HG03521 (cell line): Measurements from ENCODE around the gene CTDSP2.
"Not testable (repeated sequence)": the region's sequence is repeated elsewhere in the genome, so short reads cannot be mapped to it uniquely, and the experiment has no call there.

Experiments used
- ATAC-seq: cut with Tn5 transposase; IDR thresholded peaks from one replicate; pipeline ENCODE4 v1.9.1; 2021; ENCODE audit warnings: mild to moderate bottlenecking, moderate library complexity; ENCODE audit not compliant: unreplicated experiment

Gene CTDSP2

DNA sequence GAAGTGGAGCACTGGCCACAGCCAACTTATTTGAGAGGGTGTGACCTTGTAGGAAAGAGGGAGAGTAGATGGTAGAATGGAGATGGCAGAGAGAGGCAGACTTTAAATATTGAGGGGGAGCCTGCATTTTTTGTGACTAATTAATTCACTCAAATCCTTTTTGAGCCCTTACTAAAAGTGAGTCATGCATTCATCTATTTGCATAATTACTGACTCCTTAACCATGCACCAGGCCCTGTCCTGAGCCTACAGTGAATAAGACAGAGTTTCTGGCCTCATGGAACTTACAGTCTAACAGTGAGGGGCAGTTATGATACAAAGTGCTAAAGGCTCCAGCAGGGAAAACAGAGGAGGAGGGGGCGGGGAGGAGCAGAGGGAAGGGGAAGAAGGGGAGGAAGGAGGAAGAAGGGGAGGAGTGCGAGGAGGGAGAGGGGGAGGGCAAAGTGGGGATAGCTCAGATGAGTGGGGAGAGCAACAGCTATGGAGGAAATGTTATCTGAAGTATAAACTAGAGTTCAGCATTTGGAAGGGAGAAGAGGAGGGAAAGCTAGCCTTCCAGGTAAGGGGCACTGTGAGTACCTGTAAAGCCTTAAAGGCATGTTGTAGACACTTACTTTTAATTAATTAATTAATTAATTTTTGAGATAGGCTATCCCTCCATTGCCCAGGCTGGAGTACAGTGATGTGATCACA is 7.5 kb upstream of the CTDSP2 start:
- ATAC-seq = no peak

DNA sequence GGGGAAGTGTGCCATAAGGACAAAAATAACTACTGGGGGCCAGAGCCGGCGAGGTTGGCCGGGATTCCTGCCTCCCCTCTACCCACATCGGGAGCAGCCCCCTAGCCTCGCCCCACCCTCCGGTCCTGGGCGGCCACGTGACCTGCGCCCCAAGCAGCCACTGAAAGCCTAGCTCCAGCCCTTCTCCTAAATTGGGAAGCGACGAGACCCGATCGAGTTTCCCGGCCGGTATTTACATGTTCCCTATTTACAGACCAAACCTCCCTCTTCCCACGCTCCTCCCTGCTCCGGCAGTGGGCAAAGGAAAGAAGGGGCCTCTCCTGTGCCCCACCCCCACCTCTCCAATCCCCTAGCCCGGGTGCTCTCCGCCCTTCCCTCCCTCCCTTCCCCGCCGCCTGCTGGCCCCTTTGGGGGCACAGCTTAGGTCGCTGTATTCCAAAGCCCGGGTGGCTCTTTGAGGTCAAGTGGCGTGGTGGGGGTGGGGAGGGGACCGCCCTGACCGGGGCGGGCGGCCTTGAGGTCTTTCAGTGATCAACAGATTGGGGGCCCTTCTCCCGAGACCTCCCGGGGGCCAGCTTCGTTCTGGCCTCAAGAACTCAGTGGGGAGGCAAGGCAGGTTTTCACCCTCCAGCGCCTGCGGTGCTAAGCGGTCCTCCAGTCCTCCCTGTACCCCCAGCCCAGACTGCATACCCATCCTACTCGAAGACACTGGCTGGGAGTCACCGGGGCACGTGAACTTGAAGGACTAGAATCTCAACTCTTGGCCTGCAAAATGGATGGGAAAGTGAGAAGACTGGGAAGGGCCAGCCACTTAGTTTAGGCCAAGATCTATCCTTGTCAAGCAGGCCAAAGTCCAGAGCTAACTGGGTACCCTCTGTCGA is 6.3 kb upstream of the CTDSP2 start:
- ATAC-seq = no peak

DNA sequence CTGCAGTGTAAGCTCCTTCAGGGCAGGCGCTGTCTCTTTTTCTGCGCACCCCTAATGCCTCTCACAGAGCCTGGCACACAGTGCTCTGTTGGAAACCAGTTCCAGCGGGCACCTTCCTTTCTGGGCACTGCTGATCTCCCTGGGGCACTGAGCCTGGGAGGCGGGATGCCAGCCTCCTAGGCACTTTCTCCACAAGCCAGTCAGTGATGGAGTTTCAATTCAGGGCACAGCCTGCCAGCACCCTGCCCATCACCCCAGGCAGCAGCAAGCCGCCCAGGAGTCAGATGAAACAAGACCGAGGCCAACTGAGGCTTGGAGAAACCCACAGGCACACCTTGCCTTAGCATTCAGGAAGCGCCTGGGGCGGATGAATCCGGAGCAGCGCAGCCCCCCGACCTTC is 5.7 kb upstream of the CTDSP2 start:
- no peak for ATAC-seq

DNA sequence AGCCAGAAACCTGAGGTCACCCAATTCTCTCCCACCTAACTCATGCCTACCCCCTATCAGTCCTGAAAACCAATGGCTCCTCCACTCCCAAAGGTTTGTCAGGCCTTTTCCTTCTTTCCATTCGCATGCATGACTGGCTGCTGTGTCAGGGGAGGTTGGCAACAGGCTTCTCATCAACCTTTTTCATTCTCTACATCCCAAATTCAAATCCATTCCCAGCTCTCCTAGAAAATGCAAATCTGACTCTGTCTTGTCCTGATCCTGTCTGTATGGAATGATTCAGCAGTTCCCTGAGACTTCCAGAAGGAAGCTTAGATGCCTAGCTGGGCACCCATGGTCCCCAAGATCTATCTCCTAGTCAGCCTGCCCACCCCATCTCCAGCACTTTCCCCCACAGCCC is 5.0 kb upstream of the CTDSP2 start:
- ATAC-seq = no peak

DNA sequence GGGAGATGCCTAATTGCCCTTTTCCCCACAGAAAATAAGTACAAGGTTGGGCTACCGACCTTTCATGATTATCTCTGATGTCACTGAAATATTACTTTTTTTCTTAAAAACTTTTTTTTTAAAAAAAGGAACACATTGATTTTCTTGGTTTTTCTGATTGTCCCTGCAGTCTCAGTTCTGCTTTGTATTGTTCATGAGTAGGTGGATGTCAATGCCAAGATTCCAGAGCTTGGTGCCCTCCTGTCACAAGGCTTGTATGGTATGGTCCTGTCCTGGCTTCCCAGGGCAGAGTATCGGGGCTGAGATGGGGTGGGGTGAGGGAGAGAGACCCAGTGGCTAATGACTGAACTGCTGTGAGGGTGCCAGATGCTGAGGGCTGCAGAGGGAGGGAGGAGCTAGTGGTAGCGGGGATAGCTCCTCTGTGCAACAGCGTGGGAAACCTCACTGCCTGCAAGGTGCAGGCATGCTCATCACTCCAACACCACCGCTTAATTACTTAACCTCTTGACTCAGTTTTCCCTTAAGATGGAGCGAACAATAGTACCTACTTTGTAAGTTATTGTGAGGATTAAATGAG is 4.4 kb upstream of the CTDSP2 start:
- ATAC-seq = peak; percentile 36

DNA sequence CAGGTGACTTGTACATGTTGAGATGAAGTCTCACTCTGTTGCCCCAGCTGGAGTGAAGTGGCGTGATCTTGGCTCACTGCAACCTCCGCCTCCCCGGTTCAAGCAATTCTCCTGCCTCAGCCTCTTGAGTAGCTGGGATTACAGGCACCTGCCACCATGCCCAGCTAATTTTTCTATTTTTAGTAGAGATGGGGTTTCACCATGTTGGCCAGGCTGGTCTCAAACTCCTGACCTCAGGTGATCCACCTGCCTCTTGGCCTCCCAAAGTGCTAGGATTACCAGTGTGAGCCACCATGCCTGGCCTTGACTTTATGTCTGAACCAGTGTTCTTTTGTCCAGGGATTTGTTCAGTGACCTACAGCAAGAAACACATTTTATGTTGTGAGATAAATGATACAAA is 2.9 kb upstream of the CTDSP2 start:
- ATAC-seq = not testable (repeated sequence)

DNA sequence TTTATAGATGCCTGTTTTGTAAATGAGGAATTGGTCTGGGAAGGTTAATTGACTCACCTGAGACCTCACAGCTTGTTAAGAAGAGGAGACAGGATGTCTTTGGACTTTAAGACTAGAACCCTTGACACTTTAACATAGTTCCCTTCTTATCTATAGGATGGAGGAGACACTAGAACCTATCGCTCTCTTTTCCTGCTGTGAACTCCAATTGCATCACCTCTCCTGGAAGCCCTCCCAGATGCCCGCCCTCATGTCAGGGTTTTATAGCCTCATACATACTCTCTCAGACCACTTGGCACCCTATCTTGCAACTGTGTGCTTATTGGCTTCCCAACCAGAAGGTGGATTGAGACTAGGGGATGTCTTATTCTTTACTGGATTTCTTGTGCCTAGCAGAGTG is 2.5 kb upstream of the CTDSP2 start:
- no peak for ATAC-seq

DNA sequence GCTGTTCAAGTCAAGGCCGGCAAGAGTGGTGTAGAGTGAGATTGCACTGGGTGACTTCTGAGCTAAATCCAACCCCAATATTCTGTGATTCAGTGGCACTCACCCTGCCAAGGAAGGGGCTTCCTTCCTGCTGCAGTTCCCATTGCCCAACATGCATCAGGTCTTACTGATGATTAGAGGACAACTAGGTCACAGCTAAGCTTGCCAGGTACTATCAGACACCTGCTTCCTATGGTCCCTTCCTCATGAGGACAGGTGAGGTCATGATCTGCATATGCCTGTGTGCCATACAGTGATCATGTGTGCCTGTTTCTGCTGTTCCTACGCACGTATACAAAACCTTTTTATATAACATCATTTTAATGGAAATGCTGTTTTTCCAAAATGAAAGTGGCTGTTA is 1.7 kb upstream of the CTDSP2 start:
- no peak for ATAC-seq

DNA sequence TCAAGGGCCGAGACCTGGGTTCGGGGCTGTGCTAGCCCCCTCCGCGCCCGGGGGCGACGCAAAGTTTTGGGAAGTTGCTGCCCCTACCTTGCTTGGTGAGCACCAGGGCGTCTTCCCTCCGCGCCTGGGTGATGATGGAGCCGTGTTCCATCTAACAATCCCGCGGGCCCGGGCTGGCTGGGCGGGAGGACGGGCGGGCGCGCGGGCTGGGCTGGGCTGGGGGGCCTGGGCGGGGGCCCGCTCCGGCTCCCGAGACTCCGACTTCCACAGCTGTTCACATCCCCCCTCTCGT is 298 bp downstream of the CTDSP2 start:
- ATAC-seq = peak; percentile 1

DNA sequence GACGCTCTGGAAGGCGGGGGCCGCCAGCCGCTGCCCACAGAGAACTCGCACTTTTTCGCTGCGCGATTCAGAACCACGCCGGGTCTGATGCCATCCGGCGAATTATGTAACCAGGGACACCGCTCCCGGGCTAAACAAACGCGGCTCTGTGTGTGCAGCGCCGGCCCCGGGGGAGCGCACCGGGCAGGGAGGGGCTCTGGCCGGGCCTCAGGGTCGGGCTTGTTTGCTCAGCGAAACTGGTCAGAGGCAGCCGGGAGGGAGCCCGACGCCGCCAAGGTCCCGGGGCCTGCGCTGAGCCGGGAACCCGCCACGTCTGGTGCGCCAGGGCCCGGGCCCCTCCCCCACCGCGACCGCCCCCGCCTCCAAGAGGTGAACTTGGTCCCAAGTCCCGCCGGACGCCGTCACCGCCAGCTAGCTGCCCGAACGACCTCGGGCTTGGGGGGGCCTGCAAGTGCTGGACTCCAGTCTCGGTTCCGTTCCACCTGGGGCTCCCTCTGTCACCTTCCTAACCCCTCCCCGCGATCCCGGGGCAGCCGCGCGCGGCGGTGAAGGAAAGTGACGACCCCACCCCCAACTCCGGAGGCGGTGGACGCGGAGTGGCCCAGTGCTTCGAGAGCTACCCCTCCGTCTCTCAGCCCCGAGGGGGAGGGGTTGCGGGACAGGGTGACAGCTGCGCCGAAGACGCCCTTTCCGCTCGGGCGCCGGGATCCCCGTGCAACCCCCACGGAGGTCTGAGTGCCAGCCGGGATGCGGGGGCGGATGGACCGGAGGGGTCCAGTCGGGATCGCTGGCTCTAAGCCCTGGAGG is 848 bp downstream of the CTDSP2 start:
- peak; percentile 29 for ATAC-seq

DNA sequence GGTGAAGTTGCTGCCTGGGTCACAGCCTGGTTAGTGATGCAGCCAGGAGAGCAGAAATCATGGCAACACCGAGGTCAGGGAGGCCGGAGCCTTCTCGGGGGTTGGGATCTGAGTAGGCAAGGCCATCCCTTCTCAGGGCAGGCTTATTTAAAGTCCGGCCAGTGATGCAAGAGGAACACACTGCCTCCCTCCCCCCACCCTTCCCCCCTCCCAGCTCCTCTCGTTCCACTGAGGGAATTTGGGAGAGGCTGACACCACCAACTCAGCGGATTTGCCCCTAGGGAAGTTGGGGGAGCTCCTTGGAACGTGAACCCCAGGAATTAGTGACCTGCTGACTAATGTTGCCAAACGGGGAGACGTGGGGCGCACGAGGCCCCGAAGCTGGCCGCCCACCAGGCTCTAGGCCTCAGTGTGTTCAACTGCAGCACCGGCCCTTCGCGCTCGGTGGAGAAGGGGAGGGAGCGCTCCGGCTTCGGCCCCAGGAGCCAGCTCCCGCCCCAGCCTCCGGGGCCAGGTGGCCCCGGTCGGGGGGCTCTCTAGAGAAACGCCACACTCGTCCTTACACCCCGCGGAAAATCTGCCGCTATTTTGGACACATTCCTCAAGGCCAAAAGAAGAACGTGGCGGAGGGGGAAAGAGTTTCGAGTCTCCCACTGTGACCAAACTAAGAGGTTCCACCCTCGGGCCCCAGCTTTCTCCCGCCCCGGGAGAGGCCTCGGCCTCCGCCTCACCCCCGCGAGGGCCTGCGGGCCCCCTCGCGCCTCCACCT is 1.6 kb downstream of the CTDSP2 start:
- ATAC-seq = no peak

DNA sequence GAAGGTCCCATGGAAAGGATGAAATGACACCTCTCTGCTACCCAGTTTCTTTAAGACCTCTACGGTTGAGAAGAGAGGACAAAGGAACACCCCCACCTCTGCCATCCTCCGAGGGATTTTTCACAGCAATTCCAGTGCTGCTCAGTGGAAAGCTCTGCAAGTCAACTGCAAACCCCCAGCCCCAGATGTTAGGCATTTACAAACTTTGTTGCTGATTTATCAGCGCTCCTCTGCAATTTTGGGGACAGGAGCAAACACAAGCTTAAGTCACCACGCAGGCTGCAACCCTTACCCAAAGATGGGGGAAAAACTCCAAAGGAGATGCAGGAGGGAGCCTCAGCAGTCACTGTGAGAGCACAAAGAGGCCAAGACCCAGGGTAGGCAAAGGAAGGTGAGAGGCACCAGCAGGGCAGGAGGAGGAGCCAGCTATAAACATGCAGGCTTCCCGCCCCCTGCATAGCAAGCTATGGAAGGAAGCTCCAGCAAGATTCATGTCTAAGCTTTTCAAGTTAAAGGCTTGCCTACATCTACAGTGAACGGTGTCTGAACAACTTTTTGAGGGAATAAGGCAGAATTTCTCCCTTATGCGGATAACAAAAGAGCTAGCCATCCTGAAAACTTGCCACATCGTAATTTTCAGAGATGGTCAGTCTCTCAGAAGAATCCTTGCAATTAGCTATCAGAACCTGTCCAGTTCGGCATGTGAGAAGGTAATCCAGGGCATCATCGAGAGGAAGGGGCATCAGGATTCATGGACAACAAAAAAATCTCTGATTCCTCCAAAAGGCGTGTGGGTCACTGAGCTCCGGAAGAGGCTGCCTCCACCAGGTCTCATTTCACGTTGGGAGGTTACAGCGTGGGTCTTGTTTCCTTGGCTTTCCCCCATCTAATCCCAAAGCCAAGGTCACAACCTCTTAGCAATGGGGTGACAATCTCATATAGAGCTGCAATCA is 3.9 kb downstream of the CTDSP2 start:
- ATAC-seq = no peak

DNA sequence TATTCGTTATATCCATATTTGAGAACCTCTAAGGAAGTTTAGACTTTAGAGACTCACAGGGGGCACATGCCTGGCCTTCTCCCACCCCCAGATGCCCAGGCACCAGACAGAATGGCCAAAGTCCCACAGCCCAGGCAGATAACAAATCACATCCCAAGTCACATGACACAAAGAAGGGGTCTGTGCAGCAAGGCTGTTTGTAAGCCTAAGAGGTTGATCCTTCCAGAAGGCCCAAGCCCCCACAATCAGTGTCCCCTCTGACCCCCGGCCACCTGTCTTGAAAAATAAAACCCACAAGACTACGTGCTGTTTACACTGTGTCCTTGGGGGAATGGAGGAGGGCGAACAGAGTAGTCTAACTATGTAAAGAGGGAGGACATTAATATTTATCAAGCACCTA is 5.1 kb downstream of the CTDSP2 start:
- no peak for ATAC-seq

DNA sequence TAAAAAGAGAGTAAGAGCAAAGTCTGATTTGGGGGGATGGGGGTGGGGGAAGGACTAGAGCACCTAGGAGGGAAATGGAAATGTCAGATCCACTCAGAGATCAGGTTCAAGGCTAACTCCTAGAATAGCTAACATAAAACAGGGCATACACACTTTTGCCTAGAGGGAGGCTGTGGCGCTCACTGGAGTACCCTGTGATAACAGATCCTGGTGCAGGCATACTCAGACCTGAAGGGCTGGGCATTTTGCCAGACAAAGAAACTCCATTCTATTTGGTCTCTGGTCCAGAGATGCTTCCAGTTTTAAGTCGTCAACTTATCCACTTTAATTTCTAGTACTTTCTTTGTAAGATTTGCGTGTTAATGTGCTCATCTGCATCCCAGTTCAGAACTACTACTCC is 5.8 kb downstream of the CTDSP2 start:
- ATAC-seq = no peak

DNA sequence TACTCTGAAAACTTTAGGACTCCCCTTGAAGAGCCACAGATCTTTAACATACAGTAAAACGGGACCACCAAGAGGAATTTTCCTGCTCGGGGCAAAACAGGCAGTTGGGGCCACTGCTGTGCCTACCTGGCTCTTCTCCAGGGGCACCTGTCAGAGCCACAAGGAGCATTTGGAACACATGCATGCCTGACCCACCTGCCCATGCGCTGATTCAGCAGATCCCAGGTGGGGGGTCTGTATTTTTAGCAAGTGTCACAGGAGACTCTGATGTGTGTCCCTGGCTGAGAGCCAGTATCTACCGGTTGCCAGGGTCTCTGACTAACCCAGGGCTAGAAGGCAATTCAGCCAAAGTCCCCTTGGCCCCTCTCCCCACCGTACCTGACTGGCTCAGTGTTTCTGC is 6.5 kb downstream of the CTDSP2 start:
- no peak for ATAC-seq

DNA sequence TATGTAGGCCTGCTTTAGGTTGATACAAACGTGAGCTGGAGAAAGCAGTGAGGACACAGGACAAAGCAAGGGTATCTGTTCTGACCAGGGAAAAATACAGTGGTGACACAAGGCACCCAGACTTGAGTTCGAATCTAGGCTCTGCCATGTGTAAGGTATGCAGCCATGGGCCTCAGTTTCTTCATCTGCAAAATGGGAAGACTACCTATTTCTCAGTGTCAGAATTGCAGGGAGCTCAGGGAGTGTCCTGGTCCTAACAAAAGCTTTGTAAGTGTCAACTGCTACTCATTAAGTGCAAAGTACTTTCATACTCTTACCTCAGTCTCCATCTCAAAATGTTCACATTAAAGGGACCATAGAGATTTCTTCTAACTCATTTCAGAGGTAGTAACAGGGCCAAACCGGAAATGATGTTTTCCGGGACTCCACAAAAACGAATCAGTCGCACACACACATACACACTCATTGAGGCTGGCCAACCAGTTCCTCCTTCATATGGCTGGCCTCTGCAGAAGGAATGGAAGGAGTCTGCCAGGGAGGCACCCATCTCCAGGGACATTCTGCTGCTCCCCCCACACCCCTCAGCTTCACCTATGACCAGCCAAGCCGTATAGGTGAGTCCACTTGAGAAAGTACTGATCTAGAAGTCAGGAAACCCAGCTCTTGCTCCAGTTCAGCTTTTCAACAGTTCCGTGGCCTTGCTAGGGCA is 7.8 kb downstream of the CTDSP2 start:
- ATAC-seq = peak; percentile 28

DNA sequence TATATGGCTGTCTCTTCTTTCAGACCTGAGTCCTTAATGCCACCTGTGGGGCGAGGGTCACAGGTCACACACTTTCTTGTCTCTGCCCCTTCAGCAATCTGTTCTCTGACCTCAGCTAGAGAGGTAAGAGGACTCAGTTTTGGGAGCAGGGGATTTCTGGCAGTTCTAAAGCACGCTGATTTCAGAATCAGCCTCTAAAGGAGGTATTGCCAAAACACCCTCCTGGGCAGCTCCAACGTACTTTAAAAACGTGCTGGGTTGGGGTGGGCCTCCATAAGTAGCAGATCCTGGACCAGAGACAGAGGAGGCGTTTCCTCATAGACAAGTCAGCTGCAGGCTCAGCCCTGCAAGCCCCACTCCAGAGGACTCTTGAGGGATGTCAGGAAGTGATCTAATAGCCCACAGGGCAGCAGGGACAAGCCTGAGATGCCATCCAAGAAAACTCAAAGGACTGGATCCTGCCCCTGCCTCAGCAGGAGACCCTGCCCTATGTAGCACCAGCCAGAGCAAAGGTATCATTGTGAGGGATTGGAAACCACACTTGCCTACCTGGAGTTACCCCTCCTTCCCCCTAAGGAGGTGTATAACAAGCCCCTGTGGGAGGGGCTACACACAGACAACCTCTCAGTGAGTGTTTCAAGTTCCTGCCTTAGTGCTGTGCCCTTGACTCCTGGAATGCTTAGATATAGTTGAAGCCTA is 8.5 kb downstream of the CTDSP2 start:
- no peak for ATAC-seq
